Endothelial cell of umbilical vein (primary cell): ENCODE measurements around the gene C1QTNF7. TPM values are rescaled to one million over a fixed set of nuclear protein-coding genes. Genes with fewer than 3 reads are reported as not detected.

ENCODE experiments used
- BruUV-seq: library from RNA; stranded (reverse); fragments of 400-500 nt; replicated peaks from 2 replicates; lab custom pipeline; 2021; lab: Mats Ljungman, UMichigan
- CTCF ChIA-PET: fragments of 300-600, 350-600 bp; sonication (Branson Sonifier 250); formaldehyde crosslinking; loops from one replicate; lab custom pipeline; 2021; ENCODE audit warnings: antibody characterized with exemption, inconsistent platforms; lab: Charles Lee
- POLR2A ChIA-PET: fragments of 300-600, 350-600 bp; sonication (Branson Sonifier 250); formaldehyde crosslinking; loops from one replicate; lab custom pipeline; 2021; ENCODE audit warnings: antibody characterized with exemption, inconsistent platforms; lab: Charles Lee
- DNase-seq: peaks from one replicate; pipeline ENCODE4 v3.0.0-alpha.2; 2011; ENCODE audit warnings: low read depth, low spot score
- FAIRE-seq: peaks from 2 replicates; lab custom pipeline; 2011; peaks lifted over from hg19 to GRCh38; lab: Jason Lieb, UNC
- H2AFZ ChIP-seq: 2 replicates; pipeline ENCODE4 v1.6.0; 2012; ENCODE audit warnings: low read depth, low read length, control low read depth, inconsistent platforms
- H3K27ac ChIP-seq: 2 replicates; pipeline ENCODE4 v1.5.1; 2011; ENCODE audit warnings: low read depth, mild to moderate bottlenecking, control low read depth, low read length, moderate library complexity; ENCODE audit not compliant: insufficient read depth
- H3K27me3 ChIP-seq, 2 experiments: 2 replicates each; pipeline versions ENCODE4 v1.6.0 to v1.6.1; 2011; ENCODE audit warnings: low read length in 2 of 2, mixed read lengths in 1 of 2; ENCODE audit not compliant: control insufficient read depth in 2 of 2, insufficient read depth in 2 of 2
- H3K36me3 ChIP-seq, 2 experiments: 2 replicates in 1 of 2; 3 replicates in 1 of 2; pipeline ENCODE4 v1.5.1; 2011; ENCODE audit warnings: low read length in 2 of 2, mild to moderate bottlenecking in 1 of 2, moderate library complexity in 1 of 2; ENCODE audit not compliant: control insufficient read depth in 2 of 2, insufficient read depth in 2 of 2; ENCODE audit errors: extremely low read depth in 1 of 2
- H3K4me1 ChIP-seq: 3 replicates; pipeline ENCODE4 v1.5.1; 2011; ENCODE audit warnings: mild to moderate bottlenecking, low read length; ENCODE audit not compliant: control insufficient read depth, insufficient read depth; ENCODE audit errors: extremely low read depth
- H3K4me2 ChIP-seq: 2 replicates; pipeline ENCODE4 v1.6.1; 2011; ENCODE audit warnings: low read length, control low read depth, mixed read lengths; ENCODE audit not compliant: insufficient read depth
- H3K4me3 ChIP-seq, 3 experiments: fragments of 200-600 bp in 1 of 3; sonication (generic), shearing (Covaris generic) in 1 of 3; replicated peaks in 1 of 3; 2 replicates each; pipeline ENCODE4 v1.5.1; 2011 to 2016; ENCODE audit warnings: control low read depth in 3 of 3, low read length in 3 of 3, mild to moderate bottlenecking in 2 of 3, inconsistent platforms in 1 of 3, low read depth in 1 of 3, moderate library complexity in 1 of 3; ENCODE audit not compliant: insufficient read depth in 1 of 3
- H3K79me2 ChIP-seq: 2 replicates; pipeline ENCODE4 v1.6.0; 2012; ENCODE audit warnings: low read length, inconsistent platforms; ENCODE audit not compliant: control insufficient read depth, insufficient read depth
- H3K9ac ChIP-seq: replicated peaks from 2 replicates; pipeline ENCODE3; 2011; ENCODE audit warnings: low read length, control low read depth; ENCODE audit not compliant: insufficient read depth; ENCODE audit errors: extremely low read depth
- H3K9me1 ChIP-seq: replicated peaks from 3 replicates; pipeline ENCODE4 v1.6.0; 2011; ENCODE audit warnings: mild to moderate bottlenecking, low read length; ENCODE audit not compliant: control insufficient read depth, insufficient read depth; ENCODE audit errors: extremely low read depth
- H3K9me3 ChIP-seq: replicated peaks from 2 replicates; pipeline ENCODE4 v1.5.1; 2012; ENCODE audit warnings: low read length, inconsistent platforms; ENCODE audit not compliant: control insufficient read depth, insufficient read depth
- H4K20me1 ChIP-seq: replicated peaks from 2 replicates; pipeline ENCODE3; 2011; ENCODE audit warnings: mild to moderate bottlenecking, low read length; ENCODE audit not compliant: control insufficient read depth, insufficient read depth; ENCODE audit errors: extremely low read depth
- CTCF ChIP-seq, 2 donors: IDR thresholded peaks; 1 replicate in 1 of 2; 2 replicates in 1 of 2; pipeline ENCODE4 v1.5.1; 2011; ENCODE audit warnings: low read length in 2 of 2, mild to moderate bottlenecking in 2 of 2, moderate library complexity in 2 of 2, control low read depth in 1 of 2, inconsistent platforms in 1 of 2, low read depth in 1 of 2; ENCODE audit not compliant: insufficient read depth in 1 of 2; ENCODE audit errors: extremely low read depth in 1 of 2
- EZH2 ChIP-seq: IDR thresholded peaks from 2 replicates; pipeline ENCODE4 v1.6.1; 2012; ENCODE audit warnings: borderline replicate concordance, low read depth, mild to moderate bottlenecking, moderate library complexity, low read length, inconsistent platforms; ENCODE audit not compliant: severe bottlenecking
- FOS ChIP-seq: IDR thresholded peaks from 2 replicates; pipeline ENCODE4 v1.6.1; 2011; ENCODE audit warnings: mild to moderate bottlenecking, low read length, moderate library complexity, borderline replicate concordance; ENCODE audit not compliant: insufficient read depth
- GATA2 ChIP-seq: IDR thresholded peaks from 2 replicates; pipeline ENCODE4 v1.7.0; 2011; ENCODE audit warnings: low read depth, mild to moderate bottlenecking, moderate library complexity, mixed read lengths, low read length; ENCODE audit not compliant: insufficient read length, insufficient read depth
- JUN ChIP-seq: IDR thresholded peaks from 2 replicates; pipeline ENCODE4 v1.6.1; 2011; ENCODE audit warnings: borderline replicate concordance, low read depth; ENCODE audit not compliant: insufficient read length, insufficient read depth
- MAX ChIP-seq: IDR thresholded peaks from 2 replicates; pipeline ENCODE4 v1.6.1; 2011; ENCODE audit not compliant: insufficient read depth, insufficient read length
- MYC ChIP-seq: IDR thresholded peaks from one replicate; pipeline ENCODE4 v1.6.1; 2011; ENCODE audit warnings: mild to moderate bottlenecking, low read depth, low read length
- POLR2A ChIP-seq: IDR thresholded peaks from 2 replicates; pipeline ENCODE4 v1.6.1; 2012; ENCODE audit warnings: low read depth, mild to moderate bottlenecking, control low read depth, low read length
- POLR2AphosphoS5 ChIP-seq: IDR thresholded peaks from 2 replicates; pipeline ENCODE4 v1.6.1; 2012; ENCODE audit warnings: low read depth, mild to moderate bottlenecking, control low read depth, low read length, moderate library complexity; ENCODE audit not compliant: insufficient read depth
- dilution Hi-C: fragments of 300-500 bp; cut with MboI; formaldehyde crosslinking; loops from one replicate; pipeline ENCODE4 v1.15.0; 2019; ENCODE audit warnings: low sequenced_read_pairs; ENCODE audit not compliant: extremely low pct_ligation_motif_present
- intact Hi-C: fragments of 100-400 bp; cut with micrococcal nuclease; formaldehyde crosslinking; loops from one replicate; pipeline ENCODE4 v1.10.0; 2022
- polyA plus RNA-seq, 4 experiments: library from polyadenylated mRNA; depleted of rRNA in 3 of 4; stranded (reverse) in 3 of 4; unstranded in 1 of 4; fragments of >200 nt; gene quantifications; 2 replicates each; pipeline versions ENCODE4 v1.2.1 to v1.2.3, GENCODE V29; 2011 to 2012; ENCODE audit warnings: missing spikeins in 1 of 4
- total RNA-seq: library from RNA; stranded (reverse); gene quantifications from 2 replicates; pipeline ENCODE4 v1.2.3, GENCODE V29; 2021

C1QTNF7 gene
- total and polyA plus RNA-seq, 2 donors (not counting 3 experiments of a cell fraction or from before 2014, with no cell fraction given): not detected

- BruUV-seq: no TSS peak
- H3K9ac ChIP-seq: no peak overlapping the region
- dilution Hi-C loops (no loop called here), intact Hi-C loops (no loop called here)
- no peaks in the 10 kb centered on the region for H3K36me3 ChIP-seq
- H3K4me2 ChIP-seq: no peak overlapping the region
- CTCF ChIA-PET: interaction anchor here (2.8 kb wide), 1 partner anchor 11 kb away, joined by 17 read pairs; no protein-coding TSS in a partner anchor
- H3K9me1 ChIP-seq: no peaks in the 10 kb centered on the region
- no peak overlapping the region for H3K4me3 ChIP-seq
- H3K79me2 ChIP-seq: no peaks in the 10 kb centered on the region
- H3K27ac ChIP-seq: no peak overlapping the region
- no peak overlapping the region for H2AFZ ChIP-seq
- POLR2A ChIA-PET: no interaction called here
- H3K27me3 ChIP-seq: no peaks in the 10 kb centered on the region
- TF ChIP-seq JUN (no peak), POLR2AphosphoS5 (no peak), MAX (no peak), EZH2 (no peak), FOS (no peak), GATA2 (no peak), CTCF (IDR thresholded peaks at IDR 0.05; ENCODE audit: extremely low read depth in 1 of 2, insufficient read depth in 1 of 2, low read depth in 1 of 2, low read length in 2 of 2) (no peak), MYC (no peak), POLR2A (no peak)
- DNase-seq (no peak), FAIRE-seq (no peak)
- H4K20me1 ChIP-seq: no peaks in the 10 kb centered on the region
- no peaks in the 10 kb centered on the region for H3K9me3 ChIP-seq
- no peaks in the 10 kb centered on the region for H3K4me1 ChIP-seq
These were observed 42.3 kb upstream of the C1QTNF7 start for GRCh38 chr4:15385515-15385914.
